HUES64 (cell line): Measurements from ENCODE around the gene GJB1. TPM values are rescaled to one million over a fixed set of nuclear protein-coding genes. Genes with fewer than 3 reads are reported as not detected.
A peak's percentile ranks its signal among the peaks of the same experiment; 100 is the strongest.
"Not testable (repeated sequence)": the region's sequence is repeated elsewhere in the genome, so short reads cannot be mapped to it uniquely, and the experiment has no call there.

Experiments
- H3K27ac ChIP-seq: 2 replicates; pipeline ENCODE4 v1.7.0; 2013; ENCODE audit warnings: low read depth, low read length, inconsistent platforms
- H3K27me3 ChIP-seq: 2 replicates; pipeline ENCODE4 v1.6.1; 2013; ENCODE audit warnings: mild to moderate bottlenecking, low read length; ENCODE audit not compliant: insufficient read depth
- H3K36me3 ChIP-seq: 2 replicates; pipeline ENCODE4 v1.6.1; 2013; ENCODE audit warnings: mild to moderate bottlenecking, low read length; ENCODE audit not compliant: insufficient read depth
- H3K4me1 ChIP-seq: 2 replicates; pipeline ENCODE4 v1.6.1; 2013; ENCODE audit warnings: mild to moderate bottlenecking, low read length, moderate library complexity; ENCODE audit not compliant: insufficient read depth
- H3K4me3 ChIP-seq: 2 replicates; pipeline ENCODE4 v1.5.1; 2013; ENCODE audit warnings: mild to moderate bottlenecking, low read length, moderate library complexity
- H3K9ac ChIP-seq: 2 replicates; pipeline ENCODE4 v1.6.1; 2013; ENCODE audit warnings: mild to moderate bottlenecking, low read depth, low read length
- H3K9me3 ChIP-seq: 2 replicates; pipeline ENCODE4 v1.6.1; 2013; ENCODE audit warnings: low read depth, low read length; ENCODE audit not compliant: insufficient read depth
- WGBS: fragments of 150-250, 120-280 bp; methylation state at CpG from one replicate; pipeline ENCODE4 v1.1.7; 2013; ENCODE audit warnings: missing lambda C conversion rate; 5-methylcytosine and 5-hydroxymethylcytosine counted together
- polyA plus RNA-seq, 2 experiments: library from polyadenylated mRNA; stranded (reverse); fragments of 50-300 nt; gene quantifications; one replicate each; pipeline ENCODE4 v1.2.3, GENCODE V29; 2013

GJB1 gene
- polyA plus RNA-seq (2013, experiment 1 of 2) = 0.30 TPM
- polyA plus RNA-seq (2013, experiment 2 of 2) = 0.32 TPM

DNA sequence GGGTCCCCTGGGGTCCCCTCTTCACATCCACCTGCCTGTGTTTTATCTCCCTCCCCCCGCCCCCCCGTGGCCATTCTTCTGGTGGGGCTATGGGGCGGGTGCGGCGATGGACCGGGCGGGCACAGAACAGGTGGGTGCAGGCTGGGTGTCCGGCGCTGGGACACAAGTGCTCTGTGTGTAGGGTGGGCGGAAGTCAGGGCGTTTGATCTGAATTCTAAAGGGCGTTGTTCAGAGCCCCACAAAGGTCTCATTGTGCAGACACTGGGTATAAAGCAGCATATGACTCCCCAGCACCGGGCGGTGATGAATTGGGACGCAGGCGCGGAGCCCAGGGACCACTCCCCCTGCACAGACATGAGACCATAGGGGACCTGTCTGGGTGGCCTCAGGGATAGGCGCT lies at the start of gene GJB1:
TSS of gene GJB1 (plus strand) at position 296 of the 400 bp plus-strand sequence. CDS start 484 bp downstream, outside the sequence.
- Histone ChIP-seq H3K27me3 (no peaks in the 10 kb centered on the region), H3K4me1 (peaks cover 9% of the 10 kb centered on the region; the same call in 1 of the 2 replicates), H3K27ac (no peak within 1 kb of the TSS), H3K36me3 (no peaks in the 10 kb centered on the region), H3K9ac (no peak within 1 kb of the TSS), H3K9me3 (no peaks in the 10 kb centered on the region), H3K4me3 (no peak within 1 kb of the TSS)
- 92% methylated on average over 12 of the region's 18 CpGs for WGBS

GRCh38 chrX:71173440-71173839 lies 49.6 kb upstream of the GJB1 start:
- 96% methylated on average over 2 of the region's 2 CpGs for WGBS
- H3K36me3 ChIP-seq = no peaks in the 10 kb centered on the region
- no peak overlapping the region for H3K27ac ChIP-seq
- H3K4me3 ChIP-seq = no peak overlapping the region
- H3K4me1 ChIP-seq = peaks cover 10% of the 10 kb centered on the region; the same call in 1 of the 2 replicates
- H3K9me3 ChIP-seq = no peaks in the 10 kb centered on the region
- H3K9ac ChIP-seq = no peak overlapping the region
- no peaks in the 10 kb centered on the region for H3K27me3 ChIP-seq

- peaks cover 10% of the 10 kb centered on the region; the same call in 1 of the 2 replicates for H3K4me1 ChIP-seq
- no peak overlapping the region for H3K9ac ChIP-seq
- 93% methylated on average over 1 of the region's 1 CpG for WGBS
- H3K27me3 ChIP-seq = no peaks in the 10 kb centered on the region
- H3K9me3 ChIP-seq = no peaks in the 10 kb centered on the region
- no peak overlapping the region for H3K4me3 ChIP-seq
- H3K36me3 ChIP-seq = no peaks in the 10 kb centered on the region
- no peak overlapping the region for H3K27ac ChIP-seq
Measured at GRCh38 chrX:71174795-71175194, 48.2 kb upstream of the GJB1 start.

- WGBS = 90% methylated on average over 5 of the region's 5 CpGs
- H3K9me3 ChIP-seq = no peaks in the 10 kb centered on the region
- no peaks in the 10 kb centered on the region for H3K27me3 ChIP-seq
- no peak overlapping the region for H3K9ac ChIP-seq
- no peak overlapping the region for H3K4me3 ChIP-seq
- no peak overlapping the region for H3K27ac ChIP-seq
- no peaks in the 10 kb centered on the region for H3K36me3 ChIP-seq
- peaks cover 9% of the 10 kb centered on the region; the same call in 1 of the 2 replicates for H3K4me1 ChIP-seq
Measured at GRCh38 chrX:71175531-71175930, 47.5 kb upstream of the GJB1 start.

DNA sequence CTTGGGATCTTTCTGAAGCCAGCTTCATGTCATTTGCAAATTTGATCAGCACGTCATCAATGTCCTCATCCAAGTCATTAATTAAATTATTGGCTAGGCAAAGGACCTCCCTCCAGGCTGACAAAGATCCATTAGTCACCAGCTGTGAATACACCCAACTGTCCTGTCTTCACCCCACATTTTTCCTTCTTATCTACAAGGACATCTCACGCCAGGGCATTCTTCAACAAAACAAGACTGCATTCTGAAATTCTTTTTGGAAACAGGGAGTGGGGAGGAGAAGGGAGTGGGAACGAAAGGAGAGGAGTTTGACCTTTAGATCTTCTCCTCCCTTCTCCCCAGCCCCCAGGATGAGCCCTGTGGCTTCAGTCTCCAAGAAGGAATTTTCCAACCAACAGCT lies 45.7 kb upstream of the GJB1 start:
- Histone ChIP-seq H3K9me3 (no peaks in the 10 kb centered on the region), H3K27ac (no peak overlapping the region), H3K4me1 (peaks cover under 1% of the 10 kb centered on the region; the same call in 1 of the 2 replicates), H3K27me3 (no peaks in the 10 kb centered on the region), H3K36me3 (no peaks in the 10 kb centered on the region), H3K4me3 (no peak overlapping the region), H3K9ac (no peak overlapping the region)
- WGBS = 37% methylated on average over 2 of the region's 3 CpGs

GRCh38 chrX:71178908-71179307 lies 44.1 kb upstream of the GJB1 start:
- H3K4me1 ChIP-seq = peaks cover 13% of the 10 kb centered on the region
- no peak overlapping the region for H3K27ac ChIP-seq
- no peaks in the 10 kb centered on the region for H3K36me3 ChIP-seq
- 4% methylated on average over 3 of the region's 4 CpGs for WGBS
- no peaks in the 10 kb centered on the region for H3K27me3 ChIP-seq
- H3K9me3 ChIP-seq = no peaks in the 10 kb centered on the region
- no peak overlapping the region for H3K9ac ChIP-seq
- H3K4me3 ChIP-seq = no peak overlapping the region

- 81% methylated on average over 8 of the region's 9 CpGs for WGBS
- not testable (repeated sequence) for H3K36me3 ChIP-seq, H3K4me3 ChIP-seq, H3K9me3 ChIP-seq, H3K27me3 ChIP-seq, H3K27ac ChIP-seq, H3K9ac ChIP-seq
- peaks cover 13% of the 10 kb centered on the region for H3K4me1 ChIP-seq
Measured at GRCh38 chrX:71180579-71181265, 42.3 kb upstream of the GJB1 start.

GRCh38 chrX:71181558-71181909 lies 41.5 kb upstream of the GJB1 start:
- 13% methylated on average over 9 of the region's 10 CpGs for WGBS
- Histone ChIP-seq H3K27ac (peak overlapping the region; percentile 97), H3K27me3 (no peaks in the 10 kb centered on the region)

GRCh38 chrX:71181910-71182799 lies 40.9 kb upstream of the GJB1 start:
- no peaks in the 10 kb centered on the region for H3K36me3 ChIP-seq
- H3K4me3 ChIP-seq = peak overlapping the region; percentile 61
- H3K9ac ChIP-seq = peak overlapping the region; percentile 87
- H3K4me1 ChIP-seq = peaks cover 13% of the 10 kb centered on the region
- 2% methylated on average over 32 of the region's 42 CpGs for WGBS
- peak overlapping the region; percentile 97 for H3K27ac ChIP-seq
- H3K27me3 ChIP-seq = no peaks in the 10 kb centered on the region
- H3K9me3 ChIP-seq = no peaks in the 10 kb centered on the region

More at GRCh38 chrX:71181558-71181909, 41.5 kb upstream of the GJB1 start:
- Histone ChIP-seq H3K36me3 (no peaks in the 10 kb centered on the region), H3K9me3 (no peaks in the 10 kb centered on the region), H3K4me1 (peaks cover 13% of the 10 kb centered on the region), H3K9ac (peak overlapping the region; percentile 87), H3K4me3 (peak overlapping the region; percentile 61)

DNA sequence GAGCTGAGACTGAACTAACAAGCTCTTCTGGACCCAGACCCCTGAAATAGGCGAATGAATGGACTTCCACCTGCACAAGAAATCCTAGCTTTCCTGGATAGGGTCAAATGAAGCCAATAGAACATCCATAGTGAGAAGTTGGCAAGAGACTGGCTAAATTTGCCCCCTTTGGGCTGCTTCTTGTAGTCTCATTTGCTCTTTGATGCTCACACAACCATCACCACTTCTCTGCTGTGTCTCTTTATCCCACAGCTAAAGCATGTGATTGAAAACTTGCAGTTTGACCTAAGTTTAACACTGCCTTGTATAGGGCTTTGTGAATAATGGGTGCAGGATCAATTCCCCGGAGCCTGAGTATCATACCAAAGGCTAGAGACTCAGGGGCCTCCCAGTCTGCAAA lies 40.2 kb upstream of the GJB1 start:
- H3K9ac ChIP-seq = peak overlapping the region; percentile 72

DNA sequence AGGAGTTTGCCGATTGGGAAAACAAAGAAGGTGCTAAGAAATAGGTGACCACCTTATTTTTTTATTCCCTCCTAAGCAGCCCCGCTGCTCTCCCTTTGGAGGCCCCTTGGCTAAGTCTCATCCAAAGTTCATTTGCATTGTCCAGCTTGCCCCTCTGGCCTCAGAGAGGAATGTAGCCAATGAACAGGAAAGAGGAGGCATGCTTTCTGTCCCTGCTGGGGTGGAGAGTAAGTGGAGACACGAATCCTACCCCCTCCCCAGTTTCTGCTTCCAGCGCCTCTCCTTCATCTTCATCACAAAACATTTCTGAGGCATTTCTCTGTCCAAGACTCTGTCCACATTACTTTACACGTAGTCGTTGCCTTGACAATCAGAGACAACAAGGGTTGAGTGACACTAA lies 39.7 kb upstream of the GJB1 start:
- 38% methylated on average over 5 of the region's 6 CpGs for WGBS

More for the DNA sequence above, 40.2 kb upstream of the GJB1 start:
- no peaks in the 10 kb centered on the region for H3K36me3 ChIP-seq
- H3K4me3 ChIP-seq = peak overlapping the region; percentile 37
- 23% methylated on average over 2 of the region's 2 CpGs for WGBS
- H3K27ac ChIP-seq = peak overlapping the region; percentile 92
- H3K4me1 ChIP-seq = peaks cover 13% of the 10 kb centered on the region
- no peaks in the 10 kb centered on the region for H3K9me3 ChIP-seq
- no peaks in the 10 kb centered on the region for H3K27me3 ChIP-seq

More for the DNA sequence above, 39.7 kb upstream of the GJB1 start:
- Histone ChIP-seq H3K36me3 (no peaks in the 10 kb centered on the region), H3K9me3 (no peaks in the 10 kb centered on the region), H3K9ac (peak overlapping the region; percentile 72; the same call in 1 of the 2 replicates), H3K27ac (peak overlapping the region; percentile 92), H3K4me3 (no peak overlapping the region; the same call in 1 of the 2 replicates), H3K4me1 (peaks cover 13% of the 10 kb centered on the region), H3K27me3 (no peaks in the 10 kb centered on the region)
